Colonic mucosa (tissue), 4 donors: ENCODE results near the gene PDE7B. TPM values are rescaled to one million over a fixed set of nuclear protein-coding genes. Genes with fewer than 3 reads are reported as not detected.

Source experiments
- DNase-seq: peaks from one replicate; pipeline ENCODE4 v3.0.0-alpha.2; 2020
- H3K27ac ChIP-seq: fragments of 200-600 bp; one replicate; pipeline ENCODE4 v1.8.0; 2021
- H3K27me3 ChIP-seq: fragments of 200-600 bp; one replicate; pipeline ENCODE4 v1.8.0; 2021
- H3K36me3 ChIP-seq: fragments of 200-600 bp; one replicate; pipeline ENCODE4 v1.8.0; 2021
- H3K4me1 ChIP-seq: fragments of 200-600 bp; one replicate; pipeline ENCODE4 v1.8.0; 2021; ENCODE audit warnings: mild to moderate bottlenecking
- H3K4me3 ChIP-seq: fragments of 200-600 bp; one replicate; pipeline ENCODE4 v1.8.0; 2021
- H3K9ac ChIP-seq, 2 donors: one replicate each; pipeline ENCODE4 v1.7.0; 2013; ENCODE audit warnings: control low read depth in 2 of 2, low read depth in 2 of 2, low read length in 2 of 2
- H3K9me3 ChIP-seq: fragments of 200-600 bp; one replicate; pipeline ENCODE4 v1.8.0; 2021
- intact Hi-C: fragments of 100-400 bp; cut with DNase I; formaldehyde crosslinking; loops from one replicate; pipeline ENCODE4 v1.14.1; 2022
- total RNA-seq, 2 donors: library from RNA; stranded (reverse); fragmentation: NEBNext Ultra II Directional in 1 of 2; extraction: Animal tissue kit (Norgen Biotek cat#: 25700) in 1 of 2; gene quantifications; one replicate each; pipeline ENCODE4 v1.2.1, GENCODE V29; 2021
- TF ChIP-seq, protein P1 (sequence below): fragments of 200-600 bp; IDR thresholded peaks from one replicate; pipeline ENCODE4 v1.8.0; 2022; ENCODE audit warnings: antibody characterized with exemption, mild to moderate bottlenecking
- donor health status: healthy.
- donor health status: DM: no; HTN: no; CAD: no.
- donor health status: DM: no; HTN: no; CAD: no.

Gene PDE7B
- total RNA-seq, 2 donors from 2014 or later, result 1.0 to 1.4 TPM

- intact Hi-C loops, result no loop called here
- no peaks in the 10 kb centered on the region for H3K27me3 ChIP-seq
- H3K4me3 ChIP-seq, result no peak overlapping the region
- H3K4me1 ChIP-seq, result no peaks in the 10 kb centered on the region
- no peak for DNase-seq
- TF ChIP-seq, protein P1, sequence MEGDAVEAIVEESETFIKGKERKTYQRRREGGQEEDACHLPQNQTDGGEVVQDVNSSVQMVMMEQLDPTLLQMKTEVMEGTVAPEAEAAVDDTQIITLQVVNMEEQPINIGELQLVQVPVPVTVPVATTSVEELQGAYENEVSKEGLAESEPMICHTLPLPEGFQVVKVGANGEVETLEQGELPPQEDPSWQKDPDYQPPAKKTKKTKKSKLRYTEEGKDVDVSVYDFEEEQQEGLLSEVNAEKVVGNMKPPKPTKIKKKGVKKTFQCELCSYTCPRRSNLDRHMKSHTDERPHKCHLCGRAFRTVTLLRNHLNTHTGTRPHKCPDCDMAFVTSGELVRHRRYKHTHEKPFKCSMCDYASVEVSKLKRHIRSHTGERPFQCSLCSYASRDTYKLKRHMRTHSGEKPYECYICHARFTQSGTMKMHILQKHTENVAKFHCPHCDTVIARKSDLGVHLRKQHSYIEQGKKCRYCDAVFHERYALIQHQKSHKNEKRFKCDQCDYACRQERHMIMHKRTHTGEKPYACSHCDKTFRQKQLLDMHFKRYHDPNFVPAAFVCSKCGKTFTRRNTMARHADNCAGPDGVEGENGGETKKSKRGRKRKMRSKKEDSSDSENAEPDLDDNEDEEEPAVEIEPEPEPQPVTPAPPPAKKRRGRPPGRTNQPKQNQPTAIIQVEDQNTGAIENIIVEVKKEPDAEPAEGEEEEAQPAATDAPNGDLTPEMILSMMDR, result no peak
- no peaks in the 10 kb centered on the region for H3K36me3 ChIP-seq
- no peaks in the 10 kb centered on the region for H3K9me3 ChIP-seq
- H3K27ac ChIP-seq, result no peak overlapping the region
- no peak overlapping the region for H3K9ac ChIP-seq
Observed at GRCh38 chr6:136090929-136091328, 239.4 kb downstream of the PDE7B start.

- H3K27ac ChIP-seq, result no peak overlapping the region
- no peak overlapping the region for H3K4me3 ChIP-seq
Observed at GRCh38 chr6:136092897-136093296, 241.4 kb downstream of the PDE7B start.

GRCh38 chr6:136093835-136094234, 242.3 kb downstream of the PDE7B start:
- intact Hi-C loops, result no loop called here
- no peak for DNase-seq
- H3K27ac ChIP-seq, result no peak overlapping the region
- no peak overlapping the region for H3K4me3 ChIP-seq
- H3K9me3 ChIP-seq, result no peaks in the 10 kb centered on the region
- TF ChIP-seq, protein P1, result no peak
- H3K9ac ChIP-seq, result no peak overlapping the region
- no peaks in the 10 kb centered on the region for H3K36me3 ChIP-seq
- H3K4me1 ChIP-seq, result no peaks in the 10 kb centered on the region
- H3K27me3 ChIP-seq, result no peaks in the 10 kb centered on the region

More at GRCh38 chr6:136092897-136093296, 241.4 kb downstream of the PDE7B start:
- TF ChIP-seq, protein P1, result no peak
- DNase-seq, result no peak
- intact Hi-C loops, result no loop called here
- H3K9me3 ChIP-seq, result no peaks in the 10 kb centered on the region
- no peak overlapping the region for H3K9ac ChIP-seq
- no peaks in the 10 kb centered on the region for H3K4me1 ChIP-seq
- H3K27me3 ChIP-seq, result no peaks in the 10 kb centered on the region
- H3K36me3 ChIP-seq, result no peaks in the 10 kb centered on the region

- no peak overlapping the region for H3K9ac ChIP-seq
- TF ChIP-seq, protein P1, result no peak
- H3K9me3 ChIP-seq, result no peaks in the 10 kb centered on the region
- DNase-seq, result no peak
- no peak overlapping the region for H3K4me3 ChIP-seq
- no peaks in the 10 kb centered on the region for H3K27me3 ChIP-seq
- H3K27ac ChIP-seq, result no peak overlapping the region
- no peaks in the 10 kb centered on the region for H3K36me3 ChIP-seq
- no peaks in the 10 kb centered on the region for H3K4me1 ChIP-seq
- intact Hi-C loops, result no loop called here
Observed at GRCh38 chr6:136094812-136095211, 243.3 kb downstream of the PDE7B start.

DNA sequence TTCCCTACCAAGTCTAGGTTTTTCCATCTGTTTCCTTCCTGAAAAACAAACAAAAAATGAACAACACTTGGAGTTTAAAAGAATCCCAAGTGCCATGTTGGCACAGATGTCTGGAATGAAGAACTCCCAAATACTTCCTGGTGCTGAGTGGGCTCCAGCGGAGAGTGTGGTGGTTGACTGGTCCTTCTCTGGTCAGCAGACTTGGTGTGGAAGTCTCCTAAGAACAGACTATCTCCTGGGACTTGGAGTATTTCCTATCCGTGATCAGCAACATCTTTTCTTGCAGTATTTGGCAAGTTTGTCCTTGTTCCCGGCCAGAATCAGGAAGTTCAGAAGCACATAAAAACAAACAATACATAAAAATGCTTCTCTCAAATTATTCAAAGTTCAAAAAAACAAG, 244.5 kb downstream of the PDE7B start:
- Histone ChIP-seq H3K9ac (no peak overlapping the region), H3K36me3 (no peaks in the 10 kb centered on the region), H3K4me1 (no peaks in the 10 kb centered on the region), H3K9me3 (no peaks in the 10 kb centered on the region), H3K27ac (no peak overlapping the region), H3K27me3 (no peaks in the 10 kb centered on the region), H3K4me3 (no peak overlapping the region)
- intact Hi-C loops, result no loop called here
- no peak for DNase-seq
- TF ChIP-seq, protein P1, result no peak
